IMR-90 (cell line): ENCODE data around the gene EPB41L5. TPM values are rescaled to one million over a fixed set of nuclear protein-coding genes. Genes with fewer than 3 reads are reported as not detected.

Source experiments
- ATAC-seq: fragments of 200-7000 bp; cut with Tn5 transposase; 2 replicates; pipeline ENCODE4 v1.9.1; 2020; ENCODE audit warnings: low read depth, mild to moderate bottlenecking, moderate library complexity
- BruUV-seq: library from RNA; stranded (reverse); fragments of 400-500 nt; replicated peaks from 2 replicates; lab custom pipeline; 2021; lab: Mats Ljungman, UMichigan
- CTCF ChIA-PET: fragments of 300-600 bp; formaldehyde crosslinking; extraction: SDS; loops from one replicate; lab custom pipeline; 2021; ENCODE audit warnings: antibody characterized with exemption; lab: Yijun Ruan, JAX
- POLR2A ChIA-PET: fragments of 300-600 bp; sonication (Branson Sonifier 250); formaldehyde crosslinking; loops from one replicate; lab custom pipeline; 2022; ENCODE audit warnings: antibody characterized with exemption; ENCODE audit not compliant: unreplicated experiment; lab: Charles Lee
- DNase-seq: peaks from one replicate; pipeline ENCODE4 v3.0.0; 2013
- H2AFZ ChIP-seq: replicated peaks from 2 replicates; pipeline ENCODE3; 2013; ENCODE audit warnings: low read length, mild to moderate bottlenecking; ENCODE audit not compliant: poor library complexity
- H2AK5ac ChIP-seq: 2 replicates; pipeline ENCODE4 v1.6.1; 2013; ENCODE audit warnings: low read depth, low read length, inconsistent platforms
- H2AK9ac ChIP-seq: replicated peaks from 2 replicates; pipeline ENCODE3; 2013; ENCODE audit warnings: mild to moderate bottlenecking, low read depth, low read length, moderate library complexity; ENCODE audit not compliant: poor library complexity
- H2BK120ac ChIP-seq: 2 replicates; pipeline ENCODE4 v1.6.1; 2013; ENCODE audit warnings: low read depth, low read length, inconsistent platforms
- H2BK15ac ChIP-seq: 3 replicates; pipeline ENCODE4 v1.6.1; 2013; ENCODE audit warnings: low read depth, low read length, inconsistent platforms
- H2BK20ac ChIP-seq: 2 replicates; pipeline ENCODE4 v1.6.1; 2013; ENCODE audit warnings: low read depth, mild to moderate bottlenecking, inconsistent platforms, low read length, moderate library complexity
- H2BK5ac ChIP-seq: 2 replicates; pipeline ENCODE4 v1.6.1; 2013; ENCODE audit warnings: mild to moderate bottlenecking, low read depth, low read length, inconsistent platforms; ENCODE audit not compliant: poor library complexity, severe bottlenecking
- H3K14ac ChIP-seq: replicated peaks from 2 replicates; pipeline ENCODE4 v1.6.1; 2013; ENCODE audit warnings: low read depth, low read length, inconsistent platforms
- H3K18ac ChIP-seq: 2 replicates; pipeline ENCODE4 v1.6.1; 2013; ENCODE audit warnings: low read depth, low read length, control low read depth
- H3K23ac ChIP-seq: 2 replicates; pipeline ENCODE4 v1.6.1; 2013; ENCODE audit warnings: low read depth, low read length, inconsistent platforms
- H3K27ac ChIP-seq: 2 replicates; pipeline ENCODE4 v1.5.1; 2013; ENCODE audit warnings: mild to moderate bottlenecking, control low read depth, low read length; ENCODE audit not compliant: insufficient read depth
- H3K27me3 ChIP-seq: 2 replicates; pipeline ENCODE4 v1.6.1; 2013; ENCODE audit warnings: low read length; ENCODE audit not compliant: control insufficient read depth, insufficient read depth
- H3K36me3 ChIP-seq: 2 replicates; pipeline ENCODE4 v1.6.1; 2013; ENCODE audit warnings: low read length, mixed read lengths; ENCODE audit not compliant: control insufficient read depth, insufficient read depth
- H3K4ac ChIP-seq: 2 replicates; pipeline ENCODE4 v1.6.1; 2013; ENCODE audit warnings: low read depth, low read length, inconsistent platforms
- H3K4me1 ChIP-seq: 2 replicates; pipeline ENCODE4 v1.6.1; 2013; ENCODE audit warnings: low read length, mixed read lengths; ENCODE audit not compliant: control insufficient read depth, insufficient read depth
- H3K4me2 ChIP-seq: 2 replicates; pipeline ENCODE4 v1.6.1; 2013; ENCODE audit warnings: low read depth, mild to moderate bottlenecking, control low read depth, low read length, moderate library complexity
- H3K4me3 ChIP-seq: 2 replicates; pipeline ENCODE4 v1.5.1; 2013; ENCODE audit warnings: low read depth, mild to moderate bottlenecking, control low read depth, low read length, moderate library complexity; ENCODE audit not compliant: insufficient read depth
- H3K56ac ChIP-seq: 2 replicates; pipeline ENCODE4 v1.6.1; 2013; ENCODE audit warnings: low read length, inconsistent platforms; ENCODE audit not compliant: insufficient read depth; ENCODE audit errors: extremely low read depth
- H3K79me1 ChIP-seq, 2 experiments: 2 replicates each; pipeline ENCODE4 v1.6.1; 2013; ENCODE audit warnings: low read length in 2 of 2, inconsistent platforms in 1 of 2, low read depth in 1 of 2
- H3K9ac ChIP-seq: 2 replicates; pipeline ENCODE4 v1.6.1; 2013; ENCODE audit warnings: low read depth, low read length, control low read depth
- H3K9me1 ChIP-seq: 2 replicates; pipeline ENCODE4 v1.6.1; 2013; ENCODE audit warnings: low read length, inconsistent platforms; ENCODE audit not compliant: insufficient read depth
- H3K9me3 ChIP-seq: 2 replicates; pipeline ENCODE4 v1.6.1; 2013; ENCODE audit warnings: low read length; ENCODE audit not compliant: control insufficient read depth, insufficient read depth
- H4K20me1 ChIP-seq: 2 replicates; pipeline ENCODE4 v1.6.1; 2013; ENCODE audit warnings: low read length, inconsistent platforms; ENCODE audit not compliant: insufficient read depth
- H4K5ac ChIP-seq: 2 replicates; pipeline ENCODE4 v1.6.1; 2013; ENCODE audit warnings: mild to moderate bottlenecking, low read depth, low read length, control low read depth
- H4K8ac ChIP-seq, 2 experiments: 2 replicates each; pipeline ENCODE4 v1.6.1; 2013; ENCODE audit warnings: low read depth in 2 of 2, low read length in 2 of 2, control low read depth in 1 of 2, inconsistent platforms in 1 of 2
- H4K91ac ChIP-seq: 2 replicates; pipeline ENCODE4 v1.6.1; 2013; ENCODE audit warnings: low read depth, low read length, inconsistent platforms; ENCODE audit not compliant: insufficient read depth
- BHLHE40 ChIP-seq: fragments of 150-350 bp; IDR thresholded peaks from 2 replicates; pipeline ENCODE4 v1.6.1; 2016; ENCODE audit warnings: mild to moderate bottlenecking, low read depth, low read length
- CEBPB ChIP-seq: IDR thresholded peaks from 2 replicates; pipeline ENCODE4 v1.6.1; 2012; ENCODE audit warnings: low read depth, low read length, improper control_type of control experiment
- CHD1 ChIP-seq: IDR thresholded peaks from 2 replicates; pipeline ENCODE4 v1.6.1; 2012; ENCODE audit warnings: low read depth, low read length, improper control_type of control experiment
- FOS ChIP-seq: fragments of 150-350 bp; IDR thresholded peaks from 2 replicates; pipeline ENCODE4 v1.6.1; 2016; ENCODE audit warnings: low read depth, low read length
- MAFK ChIP-seq: IDR thresholded peaks from 2 replicates; pipeline ENCODE4 v1.6.1; 2012; ENCODE audit warnings: low read depth, low read length, improper control_type of control experiment
- MXI1 ChIP-seq: IDR thresholded peaks from 2 replicates; pipeline ENCODE4 v1.6.1; 2012; ENCODE audit warnings: low read depth, mild to moderate bottlenecking, low read length, moderate library complexity, borderline replicate concordance
- NFE2L2 ChIP-seq: fragments of 150-350 bp; IDR thresholded peaks from 2 replicates; pipeline ENCODE4 v1.6.1; 2016; ENCODE audit warnings: low read depth, mild to moderate bottlenecking, low read length
- POLR2A ChIP-seq: IDR thresholded peaks from 2 replicates; pipeline ENCODE4 v1.6.1; 2012; ENCODE audit warnings: mild to moderate bottlenecking, low read depth, low read length
- RFX5 ChIP-seq: IDR thresholded peaks from 2 replicates; pipeline ENCODE4 v1.8.0; 2012; ENCODE audit warnings: low read depth, mild to moderate bottlenecking, low read length, moderate library complexity
- SMC3 ChIP-seq: fragments of 150-350 bp; IDR thresholded peaks from 2 replicates; pipeline ENCODE4 v1.6.1; 2016; ENCODE audit warnings: low read depth, mild to moderate bottlenecking, antibody characterized with exemption, low read length, moderate library complexity
- whole genome bisulfite sequencing, 2 experiments: methylation state at CpG; one replicate each; pipeline versions ENCODE4 v1.1.5 to v1.1.7; 2013; ENCODE audit warnings: missing lambda C conversion rate in 2 of 2; ENCODE audit not compliant: insufficient read length in 1 of 2; ENCODE audit errors: extremely low coverage in 2 of 2; 5-methylcytosine and 5-hydroxymethylcytosine counted together
- dilution Hi-C: fragments of 300-500 bp; cut with HindIII; formaldehyde crosslinking; loops from one replicate; pipeline ENCODE4 v1.14.3; 2018; ENCODE audit warnings: low sequenced_read_pairs; ENCODE audit not compliant: unreplicated experiment
- in situ Hi-C: fragments of 300-500 bp; cut with MboI; formaldehyde crosslinking; loops from 3 replicates; pipeline ENCODE4 v1.14.3; 2019; ENCODE audit warnings: low sequenced_read_pairs, inconsistent platforms, mixed read lengths
- intact Hi-C: fragments of 100-400 bp; cut with micrococcal nuclease; formaldehyde crosslinking; loops from 2 replicates; pipeline ENCODE4 v1.10.0; 2022
- polyA plus RNA-seq, 3 experiments: library from polyadenylated mRNA; depleted of rRNA; stranded (reverse); fragments of >200 nt; gene quantifications; 2 replicates each; pipeline ENCODE4 v1.2.3, GENCODE V29; 2012; ENCODE audit warnings: low replicate concordance in 1 of 3
- total RNA-seq: library from RNA; depleted of rRNA; stranded (reverse); fragments of >200 nt; gene quantifications from 2 replicates; pipeline ENCODE4 v1.2.3, GENCODE V29; 2012
- TF ChIP-seq, protein P1 (sequence below): fragments of 150-350 bp; IDR thresholded peaks from 2 replicates; pipeline ENCODE4 v1.6.1; 2016; ENCODE audit warnings: low read depth, mild to moderate bottlenecking, low read length, moderate library complexity, borderline replicate concordance
- TF ChIP-seq, protein P2 (sequence below): fragments of 150-350 bp; IDR thresholded peaks from 2 replicates; pipeline ENCODE4 v1.6.1; 2017; ENCODE audit warnings: mild to moderate bottlenecking, antibody characterized with exemption, low read length, low read depth

EPB41L5 gene
- total and polyA plus RNA-seq, 2 of the 4 experiments (the other 2 are of a cell fraction), result 5.1 to 10.6 TPM

DNA sequence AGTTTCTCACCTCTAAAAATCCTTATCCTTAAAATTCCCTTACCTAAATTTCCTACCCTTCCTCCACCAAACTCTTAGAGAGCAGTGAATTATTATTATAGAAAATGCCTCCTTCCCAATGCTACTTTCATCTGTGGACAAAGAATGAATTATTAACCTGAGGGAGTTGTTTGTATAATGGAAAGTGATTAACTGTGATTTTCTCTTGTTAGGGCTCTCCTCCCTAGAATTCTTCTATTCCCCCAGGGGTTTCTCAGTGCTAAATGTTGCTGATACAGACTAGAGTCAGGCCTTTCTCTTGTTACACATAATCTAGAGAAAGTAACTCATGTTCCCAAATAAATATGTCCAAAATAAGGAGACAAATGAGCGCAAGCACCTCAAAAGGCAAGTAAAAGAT is 23.3 kb downstream of the EPB41L5 start:
- intact Hi-C loops (no loop called here), dilution Hi-C loops (no loop called here), in situ Hi-C loops (no loop called here)
- no peak overlapping the region for H3K9ac ChIP-seq
- no peak overlapping the region for H4K5ac ChIP-seq
- no peaks in the 10 kb centered on the region for H3K27me3 ChIP-seq
- BruUV-seq, result no TSS peak
- no peak overlapping the region for H3K23ac ChIP-seq
- no peaks in the 10 kb centered on the region for H3K4me1 ChIP-seq
- no peak overlapping the region for H3K14ac ChIP-seq
- H2AFZ ChIP-seq, result no peak overlapping the region
- POLR2A ChIA-PET, result no interaction called here
- no peak overlapping the region for H3K56ac ChIP-seq
- H3K79me1 ChIP-seq, result peaks cover 2 to 5% of the 10 kb centered on the region in 2 experiments; a peak in 1 of 4 replicates
- no peaks in the 10 kb centered on the region for H3K36me3 ChIP-seq
- H4K91ac ChIP-seq, result no peak overlapping the region
- H4K20me1 ChIP-seq, result no peaks in the 10 kb centered on the region
- H2BK15ac ChIP-seq, result no peak overlapping the region
- ATAC-seq (no peak), DNase-seq (no peak)
- H3K9me3 ChIP-seq, result peaks cover 2% of the 10 kb centered on the region; the same call in 1 of the 2 replicates
- H3K9me1 ChIP-seq, result no peaks in the 10 kb centered on the region
- no peak overlapping the region for H2BK5ac ChIP-seq
- H3K27ac ChIP-seq, result no peak overlapping the region
- H4K8ac ChIP-seq, result no peak overlapping the region
- no peak overlapping the region for H3K4me3 ChIP-seq
- H2BK120ac ChIP-seq, result no peak overlapping the region
- H3K4ac ChIP-seq, result no peak overlapping the region
- no peak overlapping the region for H2AK5ac ChIP-seq
- no peak for TF ChIP-seq CHD1
- no peak for TF ChIP-seq CEBPB
- TF ChIP-seq, protein P1, sequence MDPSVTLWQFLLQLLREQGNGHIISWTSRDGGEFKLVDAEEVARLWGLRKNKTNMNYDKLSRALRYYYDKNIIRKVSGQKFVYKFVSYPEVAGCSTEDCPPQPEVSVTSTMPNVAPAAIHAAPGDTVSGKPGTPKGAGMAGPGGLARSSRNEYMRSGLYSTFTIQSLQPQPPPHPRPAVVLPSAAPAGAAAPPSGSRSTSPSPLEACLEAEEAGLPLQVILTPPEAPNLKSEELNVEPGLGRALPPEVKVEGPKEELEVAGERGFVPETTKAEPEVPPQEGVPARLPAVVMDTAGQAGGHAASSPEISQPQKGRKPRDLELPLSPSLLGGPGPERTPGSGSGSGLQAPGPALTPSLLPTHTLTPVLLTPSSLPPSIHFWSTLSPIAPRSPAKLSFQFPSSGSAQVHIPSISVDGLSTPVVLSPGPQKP, result no peak
- no peak for TF ChIP-seq SMC3
- TF ChIP-seq NFE2L2, result no peak
- TF ChIP-seq MAFK, result no peak
- no peak for TF ChIP-seq MXI1
- no peak for TF ChIP-seq POLR2A
- no peak for TF ChIP-seq FOS
- TF ChIP-seq RFX5, result no peak
- TF ChIP-seq BHLHE40, result no peak
- TF ChIP-seq, protein P2, sequence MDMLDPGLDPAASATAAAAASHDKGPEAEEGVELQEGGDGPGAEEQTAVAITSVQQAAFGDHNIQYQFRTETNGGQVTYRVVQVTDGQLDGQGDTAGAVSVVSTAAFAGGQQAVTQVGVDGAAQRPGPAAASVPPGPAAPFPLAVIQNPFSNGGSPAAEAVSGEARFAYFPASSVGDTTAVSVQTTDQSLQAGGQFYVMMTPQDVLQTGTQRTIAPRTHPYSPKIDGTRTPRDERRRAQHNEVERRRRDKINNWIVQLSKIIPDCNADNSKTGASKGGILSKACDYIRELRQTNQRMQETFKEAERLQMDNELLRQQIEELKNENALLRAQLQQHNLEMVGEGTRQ, result no peak
- no peak overlapping the region for H3K18ac ChIP-seq
- H3K4me2 ChIP-seq, result no peak overlapping the region
- WGBS, 2 experiments, result no CpG with 5 or more reads among the region's 1 CpG
- H2AK9ac ChIP-seq, result no peak overlapping the region
- no peak overlapping the region for H2BK20ac ChIP-seq
- CTCF ChIA-PET, result no interaction called here
